GM19025 (cell line): ENCODE data around the gene EFCAB12.
"Not testable (repeated sequence)": the region's sequence is repeated elsewhere in the genome, so short reads cannot be mapped to it uniquely, and the experiment has no call there.

ENCODE experiments used
- ATAC-seq: cut with Tn5 transposase; IDR thresholded peaks from one replicate; pipeline ENCODE4 v1.9.1; 2021; ENCODE audit warnings: mild to moderate bottlenecking, low read depth, moderate library complexity; ENCODE audit not compliant: unreplicated experiment

EFCAB12 gene

DNA sequence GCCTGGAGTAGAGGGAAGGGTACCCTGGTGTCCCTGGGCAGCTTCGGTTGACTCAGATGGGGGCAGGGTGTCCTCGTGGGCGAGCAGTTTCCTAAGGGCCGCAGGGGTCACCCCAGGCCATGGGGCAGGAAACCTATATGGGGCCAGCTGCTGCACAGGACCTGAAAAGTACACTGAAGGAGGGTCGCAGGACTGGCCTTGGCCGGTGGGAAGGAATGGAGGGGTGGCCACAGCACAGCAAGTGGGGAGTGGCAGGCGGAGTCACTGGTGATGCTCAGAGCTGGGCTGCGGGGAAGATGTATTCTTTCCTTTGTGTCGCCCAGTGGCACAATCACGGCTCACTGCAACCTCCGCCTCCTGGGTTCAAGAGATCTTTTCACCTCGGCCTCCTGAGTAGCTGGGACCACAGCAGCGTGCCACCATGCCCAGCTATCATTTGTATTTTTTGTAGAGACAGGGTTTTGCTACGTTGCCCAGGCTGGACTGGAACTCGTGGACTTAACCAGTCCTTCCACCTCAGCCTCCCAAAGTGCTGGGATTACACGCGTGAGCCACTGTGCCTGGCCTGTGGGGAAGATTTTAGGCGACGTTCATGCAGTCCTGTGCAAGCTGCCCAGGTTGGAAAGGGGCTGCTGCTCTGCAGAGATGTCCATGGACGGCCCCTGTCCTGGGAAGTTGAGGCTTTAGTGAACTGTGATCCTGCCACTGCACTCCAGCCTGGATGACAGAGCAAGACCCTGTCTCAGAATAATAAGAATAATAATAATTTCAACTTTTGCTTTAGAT is 57.2 kb downstream of the EFCAB12 start:
- no peak for ATAC-seq

DNA sequence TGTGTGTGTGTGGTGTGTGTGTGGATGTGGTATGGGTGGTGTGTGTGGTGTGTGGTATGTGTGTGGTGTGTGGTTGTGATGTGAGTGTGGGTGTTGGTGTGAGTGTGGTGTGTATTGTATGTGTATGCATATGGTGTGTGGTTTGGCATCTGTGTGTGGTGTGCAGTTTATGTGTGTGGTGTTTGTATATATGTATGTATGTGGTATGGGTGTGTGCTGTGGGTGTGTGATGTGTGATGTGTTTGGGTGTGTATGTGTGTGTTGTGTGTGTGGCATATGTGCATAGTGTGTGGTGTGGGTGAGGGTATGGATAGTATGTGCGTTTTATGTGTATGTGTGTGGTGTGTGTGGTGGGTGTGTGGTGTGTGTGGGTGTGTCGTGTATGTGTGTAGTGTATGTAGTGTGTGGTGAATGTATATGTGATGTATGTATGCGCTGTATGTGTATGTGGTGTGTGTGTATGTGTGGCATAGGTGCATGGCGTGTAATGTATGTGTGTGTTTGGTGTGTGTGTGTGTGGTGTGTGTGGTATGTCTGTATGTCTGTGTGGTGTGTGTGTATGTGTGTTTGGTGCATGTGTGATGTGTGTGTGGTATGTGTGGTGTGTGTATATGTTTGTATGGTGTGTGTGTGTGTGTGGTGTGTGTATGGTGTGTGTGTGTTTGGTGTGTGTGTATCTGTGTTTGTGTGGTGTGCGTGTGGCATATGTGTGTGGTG is 58.0 kb downstream of the EFCAB12 start:
- no peak for ATAC-seq

GRCh38 chr3:129369711-129370110 is 58.7 kb downstream of the EFCAB12 start:
- no peak for ATAC-seq

- ATAC-seq: no peak
These were observed 60.6 kb downstream of the EFCAB12 start for GRCh38 chr3:129367821-129368220.

- ATAC-seq: no peak
These were observed 62.1 kb downstream of the EFCAB12 start for GRCh38 chr3:129366312-129366831.

DNA sequence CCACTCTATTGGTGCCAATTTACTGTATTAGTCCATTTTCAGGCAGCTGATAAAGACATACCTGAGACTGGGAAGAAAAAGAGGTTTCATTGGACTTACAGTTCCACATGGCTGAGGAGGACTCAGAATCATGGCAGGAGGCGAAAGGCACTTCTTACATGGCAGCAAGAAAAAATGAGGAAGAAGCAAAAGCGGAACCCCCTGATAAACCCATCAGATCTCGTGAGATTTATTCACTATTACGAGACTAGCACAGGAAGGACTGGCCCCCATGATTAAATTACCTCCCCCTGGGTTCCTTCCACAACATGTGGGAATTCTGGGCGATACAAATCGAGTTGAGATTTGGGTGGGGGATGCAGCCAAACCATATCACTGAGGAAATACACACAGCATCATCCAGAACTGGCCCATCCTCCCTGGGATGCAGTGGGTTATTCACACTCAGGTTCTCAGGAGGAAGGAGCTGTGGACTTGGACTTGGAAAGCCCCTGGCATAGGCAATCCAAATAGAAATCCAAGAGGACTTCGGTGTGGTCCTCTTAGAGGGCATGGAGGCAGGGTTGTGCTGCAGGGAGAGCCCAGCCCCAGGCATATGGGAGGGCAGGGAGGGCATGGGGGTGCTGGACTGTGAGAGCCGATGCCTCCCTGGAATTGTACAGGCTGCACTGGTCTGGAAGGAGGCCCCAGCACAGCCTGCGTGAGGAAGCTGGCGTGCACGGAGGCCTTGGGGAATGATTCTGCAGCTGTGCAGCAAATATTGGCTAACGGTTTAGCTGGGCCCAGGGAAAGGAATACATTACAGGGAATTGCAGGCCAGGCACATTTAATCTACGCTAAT is 62.9 kb downstream of the EFCAB12 start:
- ATAC-seq: no peak

GRCh38 chr3:129364811-129365210 is 63.6 kb downstream of the EFCAB12 start:
- not testable (repeated sequence) for ATAC-seq

DNA sequence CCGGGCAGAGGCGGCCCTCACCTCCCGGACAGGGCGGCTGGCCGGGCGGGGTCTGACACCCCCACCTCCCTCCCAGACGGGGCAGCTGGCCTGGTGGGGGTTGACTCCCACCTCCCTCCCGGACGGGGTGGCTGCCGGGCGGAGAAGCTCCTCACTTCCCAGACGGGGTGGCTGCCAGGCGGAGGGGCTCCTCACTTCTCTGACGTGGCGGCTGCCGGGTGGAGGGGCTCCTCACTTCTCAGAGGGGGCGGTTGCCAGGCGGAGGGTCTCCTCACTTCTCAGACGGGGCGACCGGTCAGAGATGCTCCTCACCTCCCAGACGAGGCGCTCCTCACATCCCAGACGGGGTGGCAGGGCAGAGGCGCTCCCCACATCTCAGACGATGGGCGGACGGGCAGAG is 65.1 kb downstream of the EFCAB12 start:
- ATAC-seq: not testable (repeated sequence)

DNA sequence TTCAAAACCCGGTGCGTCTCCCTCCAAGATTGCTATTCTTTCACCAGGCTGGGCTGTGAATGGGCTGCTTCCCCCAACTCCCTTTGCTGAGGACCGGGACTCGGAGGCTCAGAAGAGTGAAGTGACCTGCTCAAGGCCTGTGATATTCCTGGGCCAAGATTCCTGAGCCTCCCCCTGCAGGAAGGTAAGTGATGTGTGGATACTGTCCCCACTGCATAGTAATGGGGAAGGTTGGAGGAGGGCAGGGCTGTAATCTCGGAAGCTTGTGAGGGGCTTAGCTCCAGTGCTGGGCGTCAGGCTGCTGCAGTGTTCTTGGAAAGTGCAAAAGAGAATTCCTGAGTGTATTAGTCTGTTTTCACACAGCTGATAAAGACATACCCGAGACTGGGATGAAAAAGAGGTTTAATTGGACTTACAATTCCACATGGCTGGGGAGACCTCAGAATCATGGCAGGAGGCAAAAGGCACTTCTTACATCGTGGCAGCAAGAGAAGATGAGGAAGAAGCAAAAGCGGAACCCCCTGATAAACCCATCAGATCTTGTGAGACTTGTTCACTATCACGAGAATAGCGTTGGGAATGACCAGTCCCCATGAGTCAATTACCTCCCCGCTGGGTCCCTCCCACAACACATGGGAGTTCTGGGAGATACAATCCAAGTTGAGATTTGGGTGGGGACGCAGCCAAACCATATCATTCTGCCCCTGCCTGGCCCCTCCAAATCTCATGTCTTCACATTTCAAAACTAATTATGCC is 67.6 kb downstream of the EFCAB12 start:
- no peak for ATAC-seq

GRCh38 chr3:129360171-129360611 is 68.2 kb downstream of the EFCAB12 start:
- ATAC-seq: no peak

DNA sequence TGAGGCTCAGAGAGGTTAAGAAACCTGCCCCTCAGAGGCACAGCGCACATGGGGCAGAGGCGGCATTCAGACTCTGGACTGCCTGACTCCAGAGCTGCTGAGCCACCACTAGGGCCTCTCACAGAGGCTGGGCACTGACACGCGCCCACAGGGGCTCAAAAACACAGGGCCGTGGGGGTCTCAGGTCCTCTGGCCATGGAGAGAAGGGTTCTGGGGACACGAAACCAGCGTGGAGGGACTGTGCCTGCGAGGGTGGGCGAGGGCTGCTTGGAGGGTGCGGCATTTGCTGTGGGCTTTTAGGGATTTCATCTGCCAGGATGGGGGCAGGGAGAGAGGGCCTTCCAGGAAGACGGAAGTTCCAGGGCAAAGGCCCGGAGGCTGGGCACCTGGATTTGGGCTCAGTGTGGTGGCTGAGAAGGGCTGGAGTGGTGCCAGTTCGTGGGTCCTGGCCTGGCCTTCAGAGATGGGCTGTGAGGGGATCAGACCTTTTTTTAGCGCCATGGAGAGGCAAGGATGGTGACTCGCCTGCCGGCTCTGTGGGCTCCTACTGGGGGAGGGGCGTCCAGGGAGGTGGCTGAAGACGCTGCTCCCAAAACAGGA is 69.6 kb downstream of the EFCAB12 start:
- ATAC-seq: no peak

GRCh38 chr3:129358177-129358771 is 70.2 kb downstream of the EFCAB12 start:
- ATAC-seq: no peak

GRCh38 chr3:129357616-129358015 is 70.8 kb downstream of the EFCAB12 start:
- no peak for ATAC-seq

DNA sequence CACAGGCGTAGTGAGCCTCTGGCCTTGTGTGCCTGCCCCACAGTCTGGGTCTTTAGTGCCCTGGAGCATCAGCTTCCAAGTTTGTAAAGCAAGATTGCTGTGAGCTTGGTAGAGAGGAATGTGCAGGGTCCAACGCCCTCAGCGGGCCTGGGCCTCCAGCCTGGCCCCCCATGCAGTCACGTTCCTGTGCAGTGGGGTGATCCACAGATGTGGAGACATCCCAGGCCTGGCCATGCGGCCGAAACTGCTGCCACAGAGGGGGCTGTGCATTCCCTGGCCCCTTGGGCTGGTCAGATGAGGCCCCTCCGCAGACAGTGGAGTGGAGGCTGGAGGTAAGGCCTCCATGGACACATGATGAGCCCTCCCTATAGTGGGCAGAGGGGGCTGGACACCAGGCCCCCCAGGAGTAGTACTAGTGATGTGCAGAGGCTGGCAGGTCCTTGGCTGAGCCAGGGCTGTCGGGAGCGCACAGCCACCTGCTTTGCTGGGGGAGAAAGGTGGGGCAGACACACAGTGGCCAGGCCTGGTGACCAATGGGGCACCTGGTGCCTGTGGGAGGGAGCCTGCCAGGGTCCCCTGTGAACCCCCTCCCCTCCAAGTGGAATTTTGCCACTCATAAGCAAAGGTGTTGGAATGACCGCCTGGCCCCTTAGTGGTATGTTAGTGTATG is 71.5 kb downstream of the EFCAB12 start:
- ATAC-seq: no peak

- ATAC-seq: no peak
These were observed 74.9 kb downstream of the EFCAB12 start for GRCh38 chr3:129353589-129353941.

DNA sequence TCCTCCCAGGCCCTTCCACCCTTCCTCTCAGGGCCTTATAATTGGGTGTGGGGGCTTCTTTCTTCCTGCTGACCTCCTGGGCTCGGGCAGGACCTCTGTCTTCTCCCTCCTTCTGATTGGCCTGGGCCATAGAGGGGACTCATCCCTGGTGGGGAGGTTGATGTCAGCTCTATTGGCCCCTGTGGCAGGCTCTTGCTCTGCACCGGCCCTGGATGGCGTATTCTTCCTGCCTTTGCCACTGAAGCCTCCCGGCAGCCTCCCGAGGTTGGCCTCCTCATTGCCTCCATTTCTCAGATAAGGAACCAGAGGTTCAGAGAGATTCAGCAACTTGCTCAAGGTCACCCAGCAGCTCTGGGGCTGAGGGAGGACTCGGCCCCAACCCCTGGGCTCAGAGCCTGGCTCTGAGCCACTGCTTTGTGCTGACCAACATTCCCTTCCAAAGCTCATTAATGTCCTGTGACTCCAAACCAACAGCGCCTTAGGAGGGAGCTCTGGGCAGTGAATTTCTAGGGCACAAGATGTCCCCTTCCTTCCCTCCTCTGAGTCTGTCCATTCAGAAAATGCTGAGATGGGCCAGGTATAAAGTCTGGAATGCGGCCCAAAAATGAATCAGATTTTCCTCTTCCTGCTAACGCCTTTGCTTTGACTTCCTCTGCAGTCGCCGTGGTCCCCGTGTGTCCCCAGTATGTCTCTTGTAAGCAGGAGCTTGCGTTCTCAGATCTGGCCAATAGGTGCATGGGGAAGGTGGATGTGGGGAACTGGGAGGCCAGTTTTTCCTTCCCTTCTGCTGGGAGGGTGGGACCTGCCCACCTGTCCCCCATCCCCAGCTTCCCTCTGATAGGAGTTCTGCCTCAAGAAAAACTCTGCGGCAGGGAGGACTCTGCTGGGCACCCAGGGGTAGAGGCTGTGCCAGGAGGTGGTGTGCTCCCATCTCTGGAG is 75.5 kb downstream of the EFCAB12 start:
- no peak for ATAC-seq

DNA sequence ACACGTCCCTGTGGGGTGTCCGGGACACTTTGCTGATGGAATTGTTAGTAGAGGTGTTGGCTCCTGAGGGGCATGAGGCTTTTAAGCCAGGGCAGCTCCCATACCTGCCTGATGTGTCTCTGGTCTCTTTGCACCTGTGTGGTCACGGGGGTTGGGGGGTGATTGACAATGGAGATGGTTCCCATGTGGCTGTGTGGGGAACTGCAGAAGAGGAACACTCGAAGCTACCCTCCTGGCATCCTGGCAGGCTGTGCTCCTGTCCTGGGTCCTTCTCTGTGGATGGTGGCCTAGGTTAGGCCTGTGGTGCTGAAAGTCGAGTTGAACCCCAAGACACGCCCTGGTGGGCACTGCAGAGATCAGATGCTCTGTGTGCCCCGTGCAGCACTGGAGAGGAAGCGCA is 76.4 kb downstream of the EFCAB12 start:
- ATAC-seq: no peak
